Cardiac fibroblast (primary cell): Measurements from ENCODE around the gene RAP1GAP2.

ENCODE experiments used
- DNase-seq, 2 donors: peaks; one replicate each; pipeline versions ENCODE4 v3.0.0 to v3.0.0-alpha.2; 2010; ENCODE audit warnings: low read depth in 2 of 2
- H3K4me3 ChIP-seq, 2 donors: replicated peaks in 1 of 2; 1 replicate in 1 of 2; 2 replicates in 1 of 2; pipeline ENCODE4 v1.5.1; 2011; ENCODE audit warnings: low read depth in 2 of 2, low read length in 2 of 2, mild to moderate bottlenecking in 2 of 2, moderate library complexity in 1 of 2
- CTCF ChIP-seq: IDR thresholded peaks from one replicate; pipeline ENCODE4 v1.5.1; 2011; ENCODE audit warnings: low read depth, mild to moderate bottlenecking, low read length, inconsistent platforms

The RAP1GAP2 gene

DNA sequence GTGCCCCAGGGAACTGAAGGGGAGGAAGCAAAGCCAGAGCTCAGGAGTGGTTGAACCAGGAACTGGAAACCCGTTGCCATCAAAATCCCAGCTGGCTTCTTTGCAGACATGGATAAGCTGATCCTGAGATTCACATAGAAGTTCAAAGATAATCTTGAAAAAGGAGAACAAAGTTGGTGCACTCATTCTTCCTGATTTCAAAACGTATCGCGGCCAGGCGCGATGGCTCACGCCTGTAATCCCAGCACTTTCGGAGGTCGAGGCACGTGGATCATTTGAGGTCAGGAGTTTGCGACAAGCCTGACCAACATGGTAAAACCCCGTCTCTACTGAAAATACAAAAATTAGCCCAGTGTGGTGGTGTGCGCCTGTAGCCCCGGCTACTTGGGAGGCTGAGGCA, 7.1 kb downstream of the RAP1GAP2 start:
- DNase-seq: no peak
- no peak for TF ChIP-seq CTCF
- no peak overlapping the region for H3K4me3 ChIP-seq

GRCh38 chr17:2803971-2804370, 7.7 kb downstream of the RAP1GAP2 start:
- no peak for TF ChIP-seq CTCF
- no peak overlapping the region for H3K4me3 ChIP-seq
- DNase-seq: no peak

- no peak overlapping the region for H3K4me3 ChIP-seq
- no peak for TF ChIP-seq CTCF
- no peak for DNase-seq
Measured at GRCh38 chr17:2804912-2805311, 8.7 kb downstream of the RAP1GAP2 start.

GRCh38 chr17:2805961-2806360, 9.7 kb downstream of the RAP1GAP2 start:
- TF ChIP-seq CTCF: no peak
- no peak overlapping the region for H3K4me3 ChIP-seq
- DNase-seq: no peak

- no peak for TF ChIP-seq CTCF
- no peak for DNase-seq
- no peak overlapping the region for H3K4me3 ChIP-seq
Measured at GRCh38 chr17:2808367-2809335, 12.4 kb downstream of the RAP1GAP2 start.

GRCh38 chr17:2809337-2809736, 13.1 kb downstream of the RAP1GAP2 start:
- no peak for DNase-seq
- TF ChIP-seq CTCF: no peak
- no peak overlapping the region for H3K4me3 ChIP-seq
